Uterus (tissue), 2 donors: ENCODE data around the gene SLC6A19.

ENCODE experiments used
- CTCF ChIP-seq, 4 experiments: fragments of 200-600 bp in 2 of 4; fragments of 450-650 bp in 2 of 4; sonication (generic) in 2 of 4; IDR thresholded peaks; one replicate each; pipeline ENCODE4 v1.5.1; 2016 to 2019; ENCODE audit warnings: antibody characterized with exemption in 4 of 4, mild to moderate bottlenecking in 2 of 4, moderate library complexity in 1 of 4
- POLR2A ChIP-seq, 2 donors: fragments of 450-650 bp; IDR thresholded peaks; one replicate each; pipeline ENCODE4 v1.6.1; 2016; ENCODE audit warnings: antibody characterized with exemption in 2 of 2, mild to moderate bottlenecking in 1 of 2, moderate library complexity in 1 of 2

DNA sequence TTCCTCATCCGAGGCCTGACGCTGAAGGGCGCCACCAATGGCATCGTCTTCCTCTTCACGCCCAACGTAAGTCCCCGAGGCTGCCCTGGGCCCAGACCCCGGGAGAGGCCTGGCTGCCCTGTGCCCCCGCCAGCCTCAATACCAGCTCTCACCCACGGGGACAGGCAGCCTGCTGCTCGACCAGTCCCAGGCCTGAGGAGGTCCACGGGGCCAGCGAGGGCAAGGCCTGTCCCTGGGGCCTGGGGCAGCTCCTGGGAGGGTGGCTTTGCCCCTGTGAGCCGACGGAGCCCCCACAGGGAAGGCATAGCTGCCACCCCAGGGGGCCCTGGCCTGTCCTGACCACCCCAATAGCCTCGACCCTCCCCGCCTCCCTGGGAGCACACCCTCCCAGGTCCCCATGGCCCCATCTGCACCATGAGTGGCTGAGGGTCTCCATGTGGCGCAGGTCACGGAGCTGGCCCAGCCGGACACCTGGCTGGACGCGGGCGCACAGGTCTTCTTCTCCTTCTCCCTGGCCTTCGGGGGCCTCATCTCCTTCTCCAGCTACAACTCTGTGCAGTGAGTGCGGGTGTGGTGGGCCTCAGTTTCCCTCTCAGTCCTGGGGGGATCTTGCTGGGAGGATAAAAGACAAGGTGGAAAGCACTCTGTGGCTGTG, 12.2 kb downstream of the SLC6A19 start:
- TF ChIP-seq CTCF (IDR thresholded peaks at IDR 0.05) (no peak), POLR2A (IDR thresholded peaks at IDR 0.05) (no peak)
